Limb (tissue), 2 donors: Measurements from ENCODE around the gene SAMD1.
"Not testable (repeated sequence)": the region's sequence is repeated elsewhere in the genome, so short reads cannot be mapped to it uniquely, and the experiment has no call there.

ENCODE experiments used
- DNase-seq, 2 donors: peaks; one replicate each; pipeline ENCODE4 v3.0.0-alpha.2; 2016; ENCODE audit errors: extremely low spot score in 2 of 2

Gene SAMD1

GRCh38 chr19:14061751-14062557 lies 28.6 kb downstream of the SAMD1 start, which contains the start of gene PALM3:
PALM3 (minus strand) TSS chr19:14062076; CDS start chr19:14061980, 96 bp downstream.
- no peak for DNase-seq

GRCh38 chr19:14061081-14061749 lies 29.3 kb downstream of the SAMD1 start:
- DNase-seq: no peak

GRCh38 chr19:14059652-14060155 lies 30.8 kb downstream of the SAMD1 start:
- no peak for DNase-seq

GRCh38 chr19:14059093-14059480 lies 31.5 kb downstream of the SAMD1 start:
- DNase-seq: no peak

DNA sequence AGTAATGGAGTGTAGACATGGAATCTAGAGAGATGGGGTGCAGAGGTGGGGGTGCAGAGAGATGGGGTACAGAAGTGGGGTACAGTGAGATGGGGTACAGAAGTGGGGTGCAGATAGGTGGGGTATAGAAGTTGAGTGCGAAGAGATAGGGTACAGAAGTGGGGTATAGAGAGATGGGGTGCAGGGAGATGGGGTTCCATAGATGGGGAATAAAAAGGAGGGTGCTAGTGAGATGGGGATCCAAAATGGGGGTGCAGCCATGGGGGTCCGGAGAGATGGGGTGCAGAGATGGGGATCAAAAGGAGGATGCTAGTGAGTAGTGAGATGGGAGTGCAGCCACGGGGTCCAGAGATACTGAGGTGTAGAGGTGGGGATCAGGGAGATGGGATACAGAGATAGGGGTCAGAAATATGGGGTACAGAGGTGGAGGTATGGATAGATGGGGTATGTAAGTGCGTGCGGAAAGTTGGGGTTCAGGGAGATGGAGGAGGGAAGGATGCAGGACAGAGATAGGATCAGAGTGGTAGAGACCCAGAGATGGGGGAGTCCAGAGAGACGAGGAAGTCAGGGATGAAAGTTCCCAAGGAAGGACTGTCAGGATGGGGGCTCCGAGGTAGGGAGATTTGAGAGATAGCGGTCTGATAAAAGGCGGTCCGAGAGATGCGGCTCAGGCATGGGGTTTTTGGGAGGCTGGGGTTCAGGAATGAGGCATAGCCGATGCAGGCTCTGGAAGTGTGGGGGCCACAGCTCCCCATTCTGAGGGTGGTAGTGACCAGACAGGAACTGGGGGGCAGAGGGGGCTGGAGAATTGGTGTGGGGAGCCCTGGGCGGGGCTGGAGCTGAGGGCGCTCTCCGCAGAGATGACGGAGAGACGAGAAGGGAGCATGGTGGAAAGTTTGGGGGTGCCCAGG lies 32.1 kb downstream of the SAMD1 start:
- no peak for DNase-seq

GRCh38 chr19:14056741-14057356 lies 33.7 kb downstream of the SAMD1 start:
- no peak for DNase-seq

- DNase-seq: no peak
These were observed 34.4 kb downstream of the SAMD1 start for GRCh38 chr19:14056069-14056666.

- no peak for DNase-seq
These were observed 35.2 kb downstream of the SAMD1 start for GRCh38 chr19:14055396-14055795.

DNA sequence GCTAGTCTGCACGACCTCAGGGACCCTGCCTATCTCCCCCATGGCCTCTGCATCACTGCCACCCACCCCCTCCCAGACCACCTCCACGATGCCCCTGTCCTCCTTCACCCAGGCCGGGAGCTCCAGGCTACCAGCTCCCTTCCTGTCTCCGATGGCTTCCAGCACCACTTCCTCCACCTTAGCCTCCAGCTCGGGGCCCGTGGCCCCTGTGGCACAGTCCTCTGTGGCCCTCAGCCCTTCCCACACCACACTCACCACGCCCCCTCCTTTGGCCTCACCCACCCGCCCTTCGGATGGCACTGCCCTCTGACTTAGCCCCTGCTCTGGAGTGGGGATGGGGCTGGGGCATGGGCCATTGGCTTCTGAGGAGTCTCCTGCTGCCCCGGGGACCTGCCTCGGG lies 35.8 kb downstream of the SAMD1 start:
- no peak for DNase-seq

- no peak for DNase-seq
These were observed 36.5 kb downstream of the SAMD1 start for GRCh38 chr19:14054099-14054498.

DNA sequence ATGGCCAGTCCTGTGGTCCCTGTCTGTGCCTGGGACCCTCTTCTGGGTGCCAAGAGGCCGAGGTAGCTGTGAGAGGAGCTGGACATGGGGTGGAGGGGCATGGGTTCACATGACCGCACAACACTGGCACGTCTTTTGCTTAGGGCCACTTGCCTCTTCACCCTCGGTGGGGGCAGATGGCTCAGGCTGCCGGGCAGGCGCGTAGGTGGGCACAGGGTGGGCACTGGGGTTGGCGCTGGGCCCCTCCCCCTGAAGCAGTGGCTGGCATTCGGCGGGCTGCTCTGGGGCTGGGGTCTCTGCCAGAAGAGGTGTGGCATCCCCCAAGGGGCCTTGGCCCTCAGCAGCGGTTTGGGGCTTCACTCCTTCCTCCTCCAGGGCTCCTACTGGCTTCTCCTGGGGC lies 37.1 kb downstream of the SAMD1 start:
- DNase-seq: no peak

DNA sequence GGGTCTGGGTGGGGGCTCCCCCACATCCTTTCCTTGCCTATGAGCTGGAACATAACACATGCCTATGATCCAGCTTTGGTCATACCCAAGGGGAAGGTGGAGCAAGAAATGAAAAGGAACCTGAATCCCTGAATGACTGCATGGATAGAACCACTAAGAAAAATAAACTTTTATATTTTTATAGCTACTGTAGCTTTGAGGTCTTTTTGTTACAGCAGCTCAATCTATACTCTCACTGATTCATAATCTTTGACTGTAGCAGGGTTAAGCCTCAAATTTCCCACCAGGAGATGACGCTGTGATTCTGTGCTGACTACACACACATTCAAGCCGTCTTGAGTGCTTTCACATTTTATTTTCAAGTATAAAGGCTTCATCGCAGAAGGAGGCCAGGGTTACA lies 37.5 kb downstream of the SAMD1 start:
- DNase-seq: no peak

GRCh38 chr19:14052470-14052869 lies 38.1 kb downstream of the SAMD1 start:
- no peak for DNase-seq

DNA sequence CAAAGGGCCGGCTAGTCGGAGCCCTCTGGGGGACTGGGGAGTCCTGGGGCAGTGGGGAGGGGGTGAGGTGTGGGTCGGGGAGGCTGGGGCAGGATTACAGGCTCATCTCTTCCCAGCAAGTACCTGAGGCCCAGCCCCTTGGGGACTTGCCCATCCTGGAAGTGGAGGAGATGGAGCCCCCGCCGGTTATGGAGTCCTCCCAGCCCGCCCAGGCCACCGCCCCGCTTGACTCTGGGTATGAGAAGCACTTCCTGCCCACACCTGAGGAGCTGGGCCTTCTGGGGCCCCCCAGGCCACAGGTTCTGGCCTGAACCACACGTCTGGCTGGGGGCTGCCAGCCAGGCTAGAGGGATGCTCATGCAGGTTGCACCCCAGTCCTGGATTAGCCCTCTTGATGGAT lies 38.6 kb downstream of the SAMD1 start:
- no peak for DNase-seq

- DNase-seq: not testable (repeated sequence)
These were observed 39.6 kb downstream of the SAMD1 start for GRCh38 chr19:14050961-14051360.

GRCh38 chr19:14050512-14050911 lies 40.0 kb downstream of the SAMD1 start:
- DNase-seq: no peak

- no peak for DNase-seq
These were observed 42.0 kb downstream of the SAMD1 start for GRCh38 chr19:14048443-14049153.

DNA sequence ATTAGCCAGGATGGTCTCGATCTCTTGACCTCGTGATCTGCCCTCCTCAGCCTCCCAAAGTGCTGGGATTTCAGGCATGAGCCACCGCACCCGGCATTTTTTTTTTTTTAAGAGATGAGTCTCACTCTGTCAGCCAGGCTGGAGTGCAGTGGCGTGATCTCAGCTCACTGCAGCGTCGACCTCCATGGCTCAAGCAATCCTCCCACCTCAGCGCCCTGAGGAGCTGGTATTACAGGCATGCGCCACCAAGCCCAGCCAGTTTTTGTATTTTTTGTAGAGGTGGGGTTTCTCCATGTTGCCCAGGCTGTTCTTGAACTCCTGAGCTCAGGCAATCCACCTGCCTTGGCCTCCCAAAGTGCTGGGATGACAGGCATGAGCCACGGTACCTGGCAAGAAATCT lies 42.7 kb downstream of the SAMD1 start:
- not testable (repeated sequence) for DNase-seq

DNA sequence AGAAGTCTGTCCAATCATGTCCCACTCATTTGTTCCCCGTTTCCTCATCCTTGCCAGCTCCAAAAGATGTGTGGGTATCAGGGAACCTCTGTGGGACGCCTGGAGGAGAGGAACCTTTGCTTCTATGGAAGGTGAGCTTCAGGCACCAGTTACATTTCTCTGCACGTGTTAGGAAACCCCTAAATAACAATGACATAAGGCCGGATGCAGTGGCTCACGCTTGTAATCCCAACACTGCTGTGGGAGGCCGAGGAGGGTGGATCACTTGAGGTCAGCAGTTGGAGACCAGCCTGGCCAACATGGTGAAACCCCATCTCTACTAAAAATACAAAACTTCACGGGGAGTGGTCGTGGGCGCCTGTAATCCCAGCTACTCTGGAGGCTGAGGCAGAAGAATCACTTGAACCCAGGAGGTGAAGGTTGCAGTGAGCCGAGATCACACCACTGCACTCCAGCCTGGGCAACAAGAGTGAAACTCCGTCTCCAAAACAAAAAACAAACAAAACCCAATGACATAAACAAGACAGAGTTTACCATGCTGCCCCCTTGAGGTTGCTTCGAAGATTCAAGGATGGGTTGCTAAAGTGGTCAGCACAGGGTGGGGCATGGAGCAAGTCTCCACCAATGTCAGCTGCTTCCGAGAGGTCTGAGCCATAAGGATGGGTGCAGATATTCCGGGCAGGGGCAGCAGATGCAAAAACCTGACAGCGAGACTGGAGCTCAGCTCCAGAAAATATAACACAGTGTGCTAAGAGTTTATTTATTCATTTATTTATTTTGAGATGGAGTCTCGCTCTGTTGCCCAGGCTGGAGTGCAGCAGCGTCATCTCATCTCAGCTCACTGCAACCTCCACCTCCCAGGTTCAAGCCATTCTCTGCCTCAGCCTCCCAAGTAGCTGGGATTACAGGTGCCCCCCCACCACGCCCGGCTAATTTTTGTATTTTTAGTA lies 47.6 kb downstream of the SAMD1 start:
- DNase-seq: peak in 1 of 2 donors; percentile 70
